Ovary (tissue), 9 donors: ENCODE results near the gene TFDP3. TPM values are rescaled to one million over a fixed set of nuclear protein-coding genes. Genes with fewer than 3 reads are reported as not detected.

Source experiments
- DNase-seq, 5 donors: peaks; one replicate each; pipeline ENCODE4 v3.0.0-alpha.2; 2019 to 2020
- H3K27ac ChIP-seq, 2 donors: fragments of 200-600 bp; one replicate each; pipeline versions ENCODE4 v1.5.1 to v1.8.0; 2019 to 2022
- H3K27me3 ChIP-seq: fragments of 200-600 bp; one replicate; pipeline ENCODE4 v1.8.0; 2022
- H3K36me3 ChIP-seq: fragments of 200-600 bp; sonication (generic); one replicate; pipeline ENCODE4 v1.5.1; 2019
- H3K4me1 ChIP-seq: one replicate; pipeline ENCODE4 v1.8.1; 2013; ENCODE audit warnings: mild to moderate bottlenecking, moderate library complexity; ENCODE audit not compliant: insufficient read depth
- H3K4me3 ChIP-seq: fragments of 200-600 bp; sonication (generic); one replicate; pipeline ENCODE4 v1.5.1; 2017
- H3K9me3 ChIP-seq, 2 donors: fragments of 200-600 bp in 1 of 2; sonication (generic) in 1 of 2; one replicate each; pipeline versions ENCODE4 v1.5.1 to v1.8.1; 2013 to 2019; ENCODE audit warnings: mild to moderate bottlenecking in 1 of 2, moderate library complexity in 1 of 2
- CTCF ChIP-seq, 3 donors: fragments of 450-650 bp in 2 of 3; fragments of 200-600 bp in 1 of 3; IDR thresholded peaks; one replicate each; pipeline versions ENCODE4 v1.5.1 to v1.8.0; 2016 to 2022; ENCODE audit warnings: antibody characterized with exemption in 3 of 3, mild to moderate bottlenecking in 1 of 3
- EP300 ChIP-seq: sonication (generic); formaldehyde crosslinking; IDR thresholded peaks from one replicate; pipeline ENCODE4 v1.6.1; 2017; ENCODE audit warnings: antibody characterized with exemption
- POLR2A ChIP-seq: fragments of 450-650 bp; IDR thresholded peaks from one replicate; pipeline ENCODE4 v1.6.1; 2017; ENCODE audit warnings: antibody characterized with exemption, mild to moderate bottlenecking, moderate library complexity
- WGBS, 3 donors: extraction: QIAGEN DNeasy Blood & Tissue Kit in 1 of 3; methylation state at CpG; one replicate each; pipeline versions ENCODE4 v1.1.5 to v1.1.7; 2013 to 2017; 5-methylcytosine and 5-hydroxymethylcytosine counted together
- intact Hi-C, 4 donors: fragments of 100-400 bp; cut with DNase I; formaldehyde crosslinking; loops; one replicate each; pipeline versions ENCODE4 v1.11.0 to v1.15.1; 2022 to 2023
- polyA plus RNA-seq, 2 donors: library from polyadenylated mRNA; stranded (reverse); fragments of 200-250 nt in 1 of 2; fragments of 350-450 nt in 1 of 2; fragmentation: Illumina TruSeq in 1 of 2; extraction: RNeasy Lipid Tissue Mini Kit (QIAGEN cat#74804) in 1 of 2; gene quantifications; one replicate each; pipeline ENCODE4 v1.2.3, GENCODE V29; 2013 to 2014
- total RNA-seq, 7 donors: library from RNA; depleted of rRNA in 2 of 7; stranded (reverse); fragments of >200 nt in 2 of 7; fragmentation: NEBNext Ultra II Directional in 3 of 7; extraction: Animal tissue kit (Norgen Biotek cat#: 25700) in 3 of 7; gene quantifications; one replicate each; pipeline versions ENCODE4 v1.1.0 to v1.2.4, GENCODE V29; 2016 to 2023
- donor health status: DM: no; HTN: no; CAD: no; lungs with moderate emphysema.
- donor health status: DM: no; HTN: no; CAD: no.
- donor health status: Bipolar disorder and iron deficiency.
- donor health status: DM: yes; HTN: yes; CAD: no.
- donor health status: DM: no; HTN: no; CAD: no.
- donor health status: DM: yes; HTN: yes; CAD: no.

The TFDP3 gene
- total and polyA plus RNA-seq, 9 donors: not detected

GRCh38 chrX:133248177-133248576 is 30.0 kb upstream of the TFDP3 start:
- 67 to 78% (median 71%) methylated on average over 2 of the region's 2 CpGs for WGBS, 3 donors
- H3K4me1 ChIP-seq: peaks cover 1% of the 10 kb centered on the region
- TF ChIP-seq CTCF (IDR thresholded peaks at IDR 0.05) (no peak), POLR2A (no peak), EP300 (no peak)
- H3K27ac ChIP-seq: no peak overlapping the region
- H3K27me3 ChIP-seq: no peaks in the 10 kb centered on the region
- no peak for DNase-seq
- H3K4me3 ChIP-seq: no peak overlapping the region
- H3K9me3 ChIP-seq: no peaks in the 10 kb centered on the region
- intact Hi-C loops: no loop called here
- H3K36me3 ChIP-seq: no peaks in the 10 kb centered on the region

- Histone ChIP-seq H3K36me3 (no peaks in the 10 kb centered on the region), H3K4me3 (no peak overlapping the region), H3K4me1 (peaks cover 1% of the 10 kb centered on the region), H3K27me3 (no peaks in the 10 kb centered on the region), H3K27ac (no peak overlapping the region), H3K9me3 (no peaks in the 10 kb centered on the region)
- DNase-seq: no peak
- TF ChIP-seq CTCF (IDR thresholded peaks at IDR 0.05) (no peak), EP300 (no peak), POLR2A (no peak)
- intact Hi-C loops: no loop called here
These were observed 28.8 kb upstream of the TFDP3 start for GRCh38 chrX:133246921-133247320.

GRCh38 chrX:133235830-133236229 is 17.7 kb upstream of the TFDP3 start:
- Histone ChIP-seq H3K36me3 (no peaks in the 10 kb centered on the region), H3K27ac (no peak overlapping the region), H3K27me3 (no peaks in the 10 kb centered on the region), H3K4me3 (no peak overlapping the region), H3K4me1 (no peaks in the 10 kb centered on the region), H3K9me3 (no peaks in the 10 kb centered on the region)
- DNase-seq: no peak
- intact Hi-C loops: no loop called here
- TF ChIP-seq POLR2A (no peak), EP300 (no peak), CTCF (IDR thresholded peaks at IDR 0.05) (no peak)
- WGBS, 3 donors: 80 to 85% (median 83%) methylated on average over 3 of the region's 3 CpGs

GRCh38 chrX:133232331-133232730 is 14.2 kb upstream of the TFDP3 start:
- Histone ChIP-seq H3K4me1 (no peaks in the 10 kb centered on the region), H3K9me3 (no peaks in the 10 kb centered on the region), H3K4me3 (no peak overlapping the region), H3K27me3 (no peaks in the 10 kb centered on the region), H3K36me3 (no peaks in the 10 kb centered on the region), H3K27ac (no peak overlapping the region)
- intact Hi-C loops: no loop called here
- TF ChIP-seq EP300 (no peak), POLR2A (no peak), CTCF (IDR thresholded peaks at IDR 0.05) (no peak)
- DNase-seq: no peak
- WGBS, 3 donors: 46 to 53% (median 50%) methylated on average over 1 of the region's 1 CpG

GRCh38 chrX:133229361-133229760 is 11.2 kb upstream of the TFDP3 start:
- H3K4me1 ChIP-seq: no peaks in the 10 kb centered on the region
- H3K4me3 ChIP-seq: no peak overlapping the region
- WGBS, 3 donors: 71 to 75% (median 74%) methylated on average over 4 of the region's 4 CpGs
- H3K36me3 ChIP-seq: no peaks in the 10 kb centered on the region
- no peak overlapping the region for H3K27ac ChIP-seq
- TF ChIP-seq EP300 (no peak), CTCF (IDR thresholded peaks at IDR 0.05) (no peak), POLR2A (no peak)
- intact Hi-C loops: no loop called here
- H3K27me3 ChIP-seq: no peaks in the 10 kb centered on the region
- no peaks in the 10 kb centered on the region for H3K9me3 ChIP-seq
- no peak for DNase-seq
